ENCODE results near the gene PIM1.

The PIM1 gene

GRCh38 chr6:37222992-37223391, 53.0 kb downstream of the PIM1 start:
- no peak for DNase-seq (ENCODE audit: low read depth)
